HepG2 (cell line): ENCODE measurements around the gene TMEM170B. TPM values are rescaled to one million over a fixed set of nuclear protein-coding genes. Genes with fewer than 3 reads are reported as not detected.

Experiments
- ATAC-seq: fragments of 200-7000 bp; cut with Tn5 transposase; 3 replicates; pipeline ENCODE4 v1.9.1; 2020; ENCODE audit warnings: mild to moderate bottlenecking, moderate library complexity
- BruUV-seq: library from RNA; stranded (reverse); fragments of 400-500 nt; replicated peaks from 2 replicates; lab custom pipeline; 2021; lab: Mats Ljungman, UMichigan
- CTCF ChIA-PET: fragments of 300-600 bp; formaldehyde crosslinking; extraction: SDS; loops from one replicate; lab custom pipeline; 2021; ENCODE audit warnings: low total read pairs, inconsistent platforms, low intra/inter-chr PET ratio; lab: Yijun Ruan, JAX
- POLR2A ChIA-PET: fragments of 350-600 bp; sonication (Branson Sonifier 250); formaldehyde crosslinking; loops from one replicate; lab custom pipeline; 2020; ENCODE audit warnings: antibody characterized with exemption, inconsistent platforms; lab: Yijun Ruan, JAX
- DNase-seq: peaks from one replicate; pipeline ENCODE4 v3.0.0-alpha.2; 2015; ENCODE audit warnings: low spot score
- FAIRE-seq: peaks from 3 replicates; lab custom pipeline; 2011; peaks lifted over from hg19 to GRCh38; lab: Jason Lieb, UNC
- H2AFZ ChIP-seq: one replicate; pipeline ENCODE4 v1.6.1; 2011; ENCODE audit warnings: low read length, inconsistent platforms
- H3K27ac ChIP-seq: fragments of 300-600 bp; 3 replicates; pipeline ENCODE4 v1.8.0; 2011; ENCODE audit warnings: mixed run types, mild to moderate bottlenecking, mixed read lengths, low read length, inconsistent platforms; ENCODE audit not compliant: insufficient read depth; ENCODE audit errors: extremely low read length
- H3K27me3 ChIP-seq, 2 experiments: fragments of 200-600 bp in 1 of 2; 2 replicates in 1 of 2; 3 replicates in 1 of 2; pipeline versions ENCODE4 v1.6.0 to v1.8.0; 2011; ENCODE audit warnings: low read length in 2 of 2, mild to moderate bottlenecking in 2 of 2, moderate library complexity in 2 of 2, inconsistent platforms in 1 of 2; ENCODE audit not compliant: insufficient read depth in 2 of 2, control insufficient read depth in 1 of 2
- H3K36me3 ChIP-seq, 2 experiments: fragments of 200-600 bp in 1 of 2; replicated peaks in 1 of 2; 2 replicates in 1 of 2; 3 replicates in 1 of 2; pipeline versions ENCODE4 v1.5.1 to v1.8.0; 2011; ENCODE audit warnings: low read length in 2 of 2, inconsistent platforms in 1 of 2; ENCODE audit not compliant: insufficient read depth in 2 of 2, control insufficient read depth in 1 of 2
- H3K4me1 ChIP-seq: 2 replicates; pipeline ENCODE4 v1.5.1; 2012; ENCODE audit warnings: low read length, inconsistent platforms; ENCODE audit not compliant: insufficient read depth
- H3K4me2 ChIP-seq: 2 replicates; pipeline ENCODE4 v1.6.0; 2011; ENCODE audit warnings: low read depth, low read length, inconsistent platforms
- H3K4me3 ChIP-seq, 3 experiments: fragments of 200-600 bp in 1 of 3; sonication (generic), shearing (Covaris generic) in 1 of 3; replicated peaks in 1 of 3; 2 replicates each; pipeline ENCODE4 v1.5.1; 2011 to 2016; ENCODE audit warnings: low read length in 3 of 3, inconsistent platforms in 2 of 3, low read depth in 2 of 3, mild to moderate bottlenecking in 2 of 3, control low read depth in 1 of 3, mixed read lengths in 1 of 3; ENCODE audit not compliant: insufficient read depth in 1 of 3
- H3K79me2 ChIP-seq: one replicate; pipeline ENCODE4 v1.6.1; 2011; ENCODE audit warnings: low read length, inconsistent platforms; ENCODE audit not compliant: insufficient read depth
- H3K9ac ChIP-seq: 2 replicates; pipeline ENCODE4 v1.6.0; 2011; ENCODE audit warnings: mild to moderate bottlenecking, low read depth, low read length, inconsistent platforms; ENCODE audit not compliant: insufficient read depth
- H3K9me3 ChIP-seq: 2 replicates; pipeline ENCODE4 v1.5.1; 2012; ENCODE audit warnings: mild to moderate bottlenecking, low read length
- H4K20me1 ChIP-seq: 2 replicates; pipeline ENCODE4 v1.6.0; 2011; ENCODE audit warnings: inconsistent platforms, mild to moderate bottlenecking, low read length, moderate library complexity; ENCODE audit not compliant: insufficient read depth
- GATA4 ChIP-seq: sonication (generic); IDR thresholded peaks from 2 replicates; pipeline ENCODE4 v1.6.1; 2016; ENCODE audit warnings: antibody characterized with exemption, low read depth, borderline replicate concordance
- HNRNPLL ChIP-seq: fragments of 200-400 bp; formaldehyde crosslinking; IDR thresholded peaks from 2 replicates; pipeline ENCODE4 v1.6.1; 2017; ENCODE audit warnings: mild to moderate bottlenecking, low read depth, low read length; ENCODE audit not compliant: poor library complexity, severe bottlenecking
- NCOA2 ChIP-seq: sonication (generic); formaldehyde crosslinking; IDR thresholded peaks from 2 replicates; pipeline ENCODE4 v1.8.0; 2022; ENCODE audit warnings: inconsistent platforms
- PHF20 ChIP-seq: sonication (generic); formaldehyde crosslinking; IDR thresholded peaks from 2 replicates; pipeline ENCODE4 v1.5.0; 2020; ENCODE audit warnings: mild to moderate bottlenecking, missing genetic modification reagents
- ZBTB7B ChIP-seq: sonication (generic); formaldehyde crosslinking; IDR thresholded peaks from 2 replicates; pipeline ENCODE4 v1.4.0; 2020; ENCODE audit warnings: missing genetic modification reagents
- ZNF317 ChIP-seq: sonication (generic); formaldehyde crosslinking; IDR thresholded peaks from 2 replicates; pipeline ENCODE4 v1.5.0; 2020; ENCODE audit warnings: mild to moderate bottlenecking, missing genetic modification reagents
- ZNF564 ChIP-seq: sonication (generic); formaldehyde crosslinking; IDR thresholded peaks from 2 replicates; pipeline ENCODE4 v1.8.1; 2023; ENCODE audit warnings: mild to moderate bottlenecking, missing genetic modification reagents
- WGBS: methylation state at CpG from one replicate; pipeline ENCODE4 v1.1.6; 2017; ENCODE audit warnings: low lambda C conversion rate; 5-methylcytosine and 5-hydroxymethylcytosine counted together
- in situ Hi-C: cut with HindIII; loops from 2 replicates; pipeline ENCODE4 v1.10.0; 2017; ENCODE audit warnings: low pct_unique_long_range_greater_than_20kb; ENCODE audit not compliant: extremely low pct_ligation_motif_present
- intact Hi-C: fragments of 100-400 bp; cut with micrococcal nuclease; formaldehyde crosslinking; loops from one replicate; pipeline ENCODE4 v1.10.0; 2022; ENCODE audit not compliant: unreplicated experiment
- polyA plus RNA-seq, 8 experiments: library from polyadenylated mRNA; depleted of rRNA in 3 of 8; stranded (reverse) in 7 of 8; unstranded in 1 of 8; fragments of >200 nt; fragmentation: Illumina TruSeq in 4 of 8; extraction: Trizol in 4 of 8; gene quantifications; 2 replicates each; pipeline versions ENCODE4 v1.2.1 to v1.2.3, GENCODE V29; 2011 to 2016; ENCODE audit warnings: low read depth in 4 of 8, missing spikeins in 1 of 8, mixed read lengths in 1 of 8; ENCODE audit not compliant: insufficient read depth in 1 of 8
- total RNA-seq, 5 experiments: library from RNA; depleted of rRNA; stranded (reverse); fragments of >200 nt; fragmentation: Illumina TruSeq; extraction: Trizol; gene quantifications; 2 replicates each; pipeline ENCODE4 v1.2.3, GENCODE V29; 2016; ENCODE audit warnings: low read depth in 1 of 5
- TF ChIP-seq, protein P1 (sequence below): sonication (generic); formaldehyde crosslinking; IDR thresholded peaks from 2 replicates; pipeline ENCODE4 v1.4.0; 2020; ENCODE audit warnings: missing genetic modification reagents
- TF ChIP-seq, protein P2 (sequence below): sonication (generic); formaldehyde crosslinking; IDR thresholded peaks from 2 replicates; pipeline ENCODE4 v1.5.0; 2020; ENCODE audit warnings: missing genetic modification reagents, mild to moderate bottlenecking, borderline replicate concordance
- TF ChIP-seq, protein P3 (sequence below): sonication (generic); formaldehyde crosslinking; IDR thresholded peaks from 2 replicates; pipeline ENCODE4 v1.5.0; 2020; ENCODE audit warnings: missing genetic modification reagents
- TF ChIP-seq, protein P4 (sequence below): sonication (generic); formaldehyde crosslinking; IDR thresholded peaks from 2 replicates; pipeline ENCODE4 v1.8.1; 2023; ENCODE audit warnings: mild to moderate bottlenecking, moderate library complexity, missing genetic modification reagents
- TF ChIP-seq, protein P5 (sequence below): sonication (generic); formaldehyde crosslinking; IDR thresholded peaks from 2 replicates; pipeline ENCODE4 v1.5.0; 2020; ENCODE audit warnings: missing genetic modification reagents
- TF ChIP-seq, protein P6 (sequence below): sonication (generic); formaldehyde crosslinking; IDR thresholded peaks from 2 replicates; pipeline ENCODE4 v1.5.1; 2020; ENCODE audit warnings: missing genetic modification reagents, mild to moderate bottlenecking, borderline replicate concordance

The TMEM170B gene
- total and polyA plus RNA-seq, 2 of the 13 experiments (the other 11 are each of a cell fraction or from before 2014, with no cell fraction given) = 3.3 to 9.4 TPM

DNA sequence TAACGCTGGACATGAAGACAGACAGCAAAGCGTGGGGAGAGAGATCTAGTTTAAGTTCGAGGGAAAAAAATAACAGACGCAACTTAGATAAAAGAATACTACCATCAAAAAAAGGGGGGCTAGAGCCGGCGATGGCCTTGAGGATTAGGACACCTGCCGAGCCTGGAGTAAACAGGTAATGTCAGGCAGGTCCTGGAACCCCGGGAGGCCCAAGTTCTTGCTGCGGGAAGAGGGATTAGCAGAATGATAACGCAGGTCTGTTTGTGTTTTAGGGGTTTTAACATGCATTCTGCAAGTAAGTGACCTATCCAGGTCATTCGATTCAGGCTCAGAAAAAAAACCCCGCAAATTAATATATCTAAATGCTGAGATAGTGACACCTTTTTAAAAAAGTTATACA lies 754 bp upstream of the TMEM170B start (continued):
- TF ChIP-seq, protein P1, sequence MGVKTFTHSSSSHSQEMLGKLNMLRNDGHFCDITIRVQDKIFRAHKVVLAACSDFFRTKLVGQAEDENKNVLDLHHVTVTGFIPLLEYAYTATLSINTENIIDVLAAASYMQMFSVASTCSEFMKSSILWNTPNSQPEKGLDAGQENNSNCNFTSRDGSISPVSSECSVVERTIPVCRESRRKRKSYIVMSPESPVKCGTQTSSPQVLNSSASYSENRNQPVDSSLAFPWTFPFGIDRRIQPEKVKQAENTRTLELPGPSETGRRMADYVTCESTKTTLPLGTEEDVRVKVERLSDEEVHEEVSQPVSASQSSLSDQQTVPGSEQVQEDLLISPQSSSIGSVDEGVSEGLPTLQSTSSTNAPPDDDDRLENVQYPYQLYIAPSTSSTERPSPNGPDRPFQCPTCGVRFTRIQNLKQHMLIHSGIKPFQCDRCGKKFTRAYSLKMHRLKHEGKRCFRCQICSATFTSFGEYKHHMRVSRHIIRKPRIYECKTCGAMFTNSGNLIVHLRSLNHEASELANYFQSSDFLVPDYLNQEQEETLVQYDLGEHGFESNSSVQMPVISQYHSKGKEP (CRISPR knock-in tag) = no peak
- peak; percentile 36; the same call in 1 of the 2 replicates for TF ChIP-seq NCOA2 (CRISPR knock-in tag)
- 0 out of 2 replicates have a peak, but pooled peaks have one; percentile 7 for TF ChIP-seq GATA4
- 0 out of 2 replicates have a peak, but pooled peaks have one; percentile 63 for TF ChIP-seq ZNF317 (CRISPR knock-in tag)
- TF ChIP-seq, all 625 proteins: peak for 11

DNA sequence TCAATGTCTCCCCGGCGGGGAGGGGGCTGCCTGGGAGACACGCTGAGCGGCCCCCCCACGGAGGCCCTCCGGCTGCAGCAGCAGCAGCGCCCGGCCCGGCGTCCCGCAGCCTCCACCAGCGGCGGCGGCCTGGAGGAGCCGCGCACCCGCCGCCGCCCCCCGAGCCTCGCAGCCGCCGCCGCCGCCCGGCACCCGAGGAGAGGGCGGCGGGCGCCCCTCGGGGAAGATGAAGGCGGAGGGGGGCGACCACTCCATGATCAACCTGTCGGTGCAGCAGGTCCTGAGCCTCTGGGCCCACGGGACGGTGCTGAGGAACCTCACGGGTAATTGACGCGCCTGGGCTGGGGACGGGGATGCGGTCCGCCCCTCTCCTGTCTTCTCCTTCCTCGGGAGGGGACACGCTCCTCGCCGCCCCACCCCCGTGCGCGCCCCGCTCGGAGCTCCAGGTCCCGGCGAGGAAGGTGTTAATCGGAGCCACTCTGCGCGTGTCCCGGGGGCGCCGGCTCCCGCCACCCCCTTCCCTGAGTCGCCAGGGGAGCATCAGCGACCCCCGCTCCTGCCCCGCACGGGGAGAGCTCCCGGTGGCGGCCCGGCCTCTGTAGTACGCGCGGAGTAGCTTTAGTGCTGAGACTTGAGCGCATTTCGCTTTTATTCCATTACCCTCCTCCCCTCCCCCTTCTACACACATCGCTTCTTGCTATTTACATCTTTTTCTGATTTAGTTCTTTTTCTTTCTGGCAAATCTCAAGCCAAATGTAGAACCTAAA lies 686 bp downstream of the TMEM170B start:
- WGBS = 2% methylated on average over 24 of the region's 74 CpGs
- Histone ChIP-seq H3K4me3 (peak overlapping the region; percentile 74 to 94 (median 94)), H4K20me1 (no peaks in the 10 kb centered on the region), H3K27ac (peak overlapping the region; percentile 71), H3K4me2 (peak overlapping the region; percentile 96), H3K4me1 (peaks cover 37% of the 10 kb centered on the region), H3K36me3 (no peaks in the 10 kb centered on the region), H2AFZ (no peak overlapping the region), H3K27me3 (no peaks in the 10 kb centered on the region), H3K9ac (peak overlapping the region; percentile 84), H3K79me2 (peaks cover 13% of the 10 kb centered on the region), H3K9me3 (no peaks in the 10 kb centered on the region)
- ATAC-seq (peak; percentile 37), DNase-seq (no peak), FAIRE-seq (no peak)
- POLR2A ChIA-PET = no interaction called here
- in situ Hi-C loops (no loop called here), intact Hi-C loops (loop anchor here (10.0 kb wide), 1 partner anchor 477 kb away; the partner anchor contains the start of gene HIVEP1)
- no TSS peak for BruUV-seq
- CTCF ChIA-PET = no interaction called here
- TF ChIP-seq, protein P2, sequence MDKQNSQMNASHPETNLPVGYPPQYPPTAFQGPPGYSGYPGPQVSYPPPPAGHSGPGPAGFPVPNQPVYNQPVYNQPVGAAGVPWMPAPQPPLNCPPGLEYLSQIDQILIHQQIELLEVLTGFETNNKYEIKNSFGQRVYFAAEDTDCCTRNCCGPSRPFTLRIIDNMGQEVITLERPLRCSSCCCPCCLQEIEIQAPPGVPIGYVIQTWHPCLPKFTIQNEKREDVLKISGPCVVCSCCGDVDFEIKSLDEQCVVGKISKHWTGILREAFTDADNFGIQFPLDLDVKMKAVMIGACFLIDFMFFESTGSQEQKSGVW = 0 out of 2 replicates have a peak, but pooled peaks have one; percentile 32
- TF ChIP-seq, protein P3, sequence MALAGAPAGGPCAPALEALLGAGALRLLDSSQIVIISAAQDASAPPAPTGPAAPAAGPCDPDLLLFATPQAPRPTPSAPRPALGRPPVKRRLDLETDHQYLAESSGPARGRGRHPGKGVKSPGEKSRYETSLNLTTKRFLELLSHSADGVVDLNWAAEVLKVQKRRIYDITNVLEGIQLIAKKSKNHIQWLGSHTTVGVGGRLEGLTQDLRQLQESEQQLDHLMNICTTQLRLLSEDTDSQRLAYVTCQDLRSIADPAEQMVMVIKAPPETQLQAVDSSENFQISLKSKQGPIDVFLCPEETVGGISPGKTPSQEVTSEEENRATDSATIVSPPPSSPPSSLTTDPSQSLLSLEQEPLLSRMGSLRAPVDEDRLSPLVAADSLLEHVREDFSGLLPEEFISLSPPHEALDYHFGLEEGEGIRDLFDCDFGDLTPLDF (CRISPR knock-in tag) = no peak
- TF ChIP-seq PHF20 (CRISPR knock-in tag) (no peak), ZBTB7B (CRISPR knock-in tag) (peak; percentile 76), HNRNPLL (peak; percentile 26), ZNF564 (CRISPR knock-in tag) (peak; percentile 57; the same call in 1 of the 2 replicates)
- TF ChIP-seq, protein P4, sequence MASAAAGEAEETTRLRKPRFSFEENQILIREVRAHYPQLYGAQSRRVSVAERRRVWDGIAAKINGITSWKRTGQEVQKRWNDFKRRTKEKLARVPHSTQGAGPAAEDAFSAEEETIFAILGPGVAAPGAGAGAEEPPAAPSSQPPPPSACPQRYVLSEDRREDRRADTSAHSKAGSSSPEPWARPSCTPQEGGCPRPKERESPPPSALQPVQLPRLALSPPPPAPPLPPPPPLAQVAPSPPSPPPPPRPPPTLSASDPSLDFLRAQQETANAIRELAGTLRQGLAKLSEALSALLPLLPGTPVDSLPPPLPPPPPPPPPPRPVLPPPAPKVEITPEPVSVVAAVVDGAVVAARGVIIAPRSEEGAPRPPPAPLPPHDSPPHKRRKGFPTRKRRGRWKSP (CRISPR knock-in tag) = 0 out of 2 replicates have a peak, but pooled peaks have one; percentile 21
- TF ChIP-seq, protein P5, sequence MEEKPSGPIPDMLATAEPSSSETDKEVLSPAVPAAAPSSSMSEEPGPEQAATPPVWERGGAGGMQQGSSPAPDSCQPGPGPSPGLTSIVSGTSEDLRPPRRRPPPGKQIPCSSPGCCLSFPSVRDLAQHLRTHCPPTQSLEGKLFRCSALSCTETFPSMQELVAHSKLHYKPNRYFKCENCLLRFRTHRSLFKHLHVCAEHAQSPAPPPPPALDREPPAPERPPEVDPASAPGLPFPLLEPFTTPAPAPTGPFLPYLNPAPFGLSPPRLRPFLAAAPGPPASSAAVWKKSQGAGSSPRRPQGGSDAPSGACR = peak; percentile 70; the same call in 1 of the 2 replicates
- TF ChIP-seq, protein P6, sequence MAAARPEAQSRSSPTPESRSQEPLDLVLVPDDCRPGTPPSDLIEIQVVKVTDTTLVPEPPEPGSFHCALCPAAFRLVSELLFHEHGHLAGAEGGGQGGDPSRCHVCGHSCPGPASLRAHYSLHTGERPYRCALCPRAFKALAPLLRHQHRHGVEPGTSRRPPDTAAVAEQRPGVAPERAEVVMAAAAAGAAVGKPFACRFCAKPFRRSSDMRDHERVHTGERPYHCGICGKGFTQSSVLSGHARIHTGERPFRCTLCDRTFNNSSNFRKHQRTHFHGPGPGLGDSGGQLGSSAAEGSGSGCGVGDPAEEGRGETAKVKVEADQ (CRISPR knock-in tag) = 0 out of 2 replicates have a peak, but pooled peaks have one; percentile 10
